ENCODE results near the gene MBD2. TPM values are rescaled to one million over a fixed set of nuclear protein-coding genes. Genes with fewer than 3 reads are reported as not detected.

MBD2 gene
- total and polyA plus RNA-seq, 4 donors = 9.2 to 16.2 (median 11.4) TPM

GRCh38 chr18:54135216-54135615 is 89.3 kb downstream of the MBD2 start:
- 94% methylated on average over 3 of the region's 3 CpGs for WGBS
- H3K9ac ChIP-seq (ENCODE audit: low read depth in 1 of 2, low read length in 2 of 2) = no peak overlapping the region
- TF ChIP-seq JUND (IDR thresholded peaks at IDR 0.05) (no peak), YY1 (IDR thresholded peaks at IDR 0.05) (no peak), SP1 (IDR thresholded peaks at IDR 0.05) (no peak), NR2F2 (IDR thresholded peaks at IDR 0.05) (no peak), RXRA (IDR thresholded peaks at IDR 0.05) (no peak), RAD21 (IDR thresholded peaks at IDR 0.05) (no peak), MAX (IDR thresholded peaks at IDR 0.05) (no peak), EGR1 (IDR thresholded peaks at IDR 0.05; ENCODE audit: low read depth in 2 of 2) (no peak), HNF4G (IDR thresholded peaks at IDR 0.05) (no peak), REST (IDR thresholded peaks at IDR 0.05) (no peak), GABPA (IDR thresholded peaks at IDR 0.05 in 1 of 2, conservative IDR thresholded peaks at IDR 0.05 in 1 of 2) (no peak), HNF4A (conservative IDR thresholded peaks at IDR 0.05) (no peak), ATF3 (IDR thresholded peaks at IDR 0.05) (no peak), ZBTB33 (IDR thresholded peaks at IDR 0.05) (no peak), FOXA1 (IDR thresholded peaks at IDR 0.05) (no peak), FOXA2 (IDR thresholded peaks at IDR 0.05) (no peak), TAF1 (conservative IDR thresholded peaks at IDR 0.05) (no peak), CTCF (IDR thresholded peaks at IDR 0.05; ENCODE audit: low read depth, low read length, missing input control) (no peak)
- no peak overlapping the region for H3K4me3 ChIP-seq (ENCODE audit: low read depth in 1 of 3, low read length in 3 of 3)
- no peaks in the 10 kb centered on the region for H3K9me3 ChIP-seq (ENCODE audit: control insufficient read depth in 4 of 4, low read length in 3 of 4)
- no peaks in the 10 kb centered on the region for H3K4me1 ChIP-seq (ENCODE audit: control insufficient read depth in 4 of 4, insufficient read depth in 4 of 4, low read length in 3 of 4)
- H3K27me3 ChIP-seq (ENCODE audit: control insufficient read depth in 4 of 4, insufficient read depth in 4 of 4, low read length in 3 of 4) = no peaks in the 10 kb centered on the region
- no peaks in the 10 kb centered on the region for H3K36me3 ChIP-seq (ENCODE audit: control insufficient read depth in 4 of 4, insufficient read depth in 3 of 4, low read depth in 1 of 4, low read length in 3 of 4)
- no peak for DNase-seq (ENCODE audit: low spot score)
- no peak overlapping the region for H3K27ac ChIP-seq (ENCODE audit: low read depth in 1 of 2, low read length in 2 of 2)

All from liver (tissue), 9 donors.